Measurements from ENCODE around the gene FKBP5.
"Not testable (repeated sequence)": the region's sequence is repeated elsewhere in the genome, so short reads cannot be mapped to it uniquely, and the experiment has no call there.

Gene FKBP5

GRCh38 chr6:35713006-35713767, 24.5 kb upstream of the FKBP5 start:
- Histone ChIP-seq H3K27me3 (replicated peaks; ENCODE audit: control insufficient read depth, insufficient read depth, low read length, poor library complexity, severe bottlenecking) (no peaks in the 10 kb centered on the region), H3K9me3 (ENCODE audit: control insufficient read depth, low read length) (no peaks in the 10 kb centered on the region), H3K4me1 (ENCODE audit: control insufficient read depth, insufficient read depth, low read length, poor library complexity, severe bottlenecking) (peaks cover 8% of the 10 kb centered on the region), H3K36me3 (ENCODE audit: control insufficient read depth, insufficient read depth, low read length) (no peaks in the 10 kb centered on the region), H3K4me3 (ENCODE audit: insufficient read depth, low read depth, low read length, poor library complexity, severe bottlenecking) (no peak overlapping the region), H3K27ac (ENCODE audit: insufficient read depth, low read length, poor library complexity, severe bottlenecking) (no peak overlapping the region)
- no peak for DNase-seq

DNA sequence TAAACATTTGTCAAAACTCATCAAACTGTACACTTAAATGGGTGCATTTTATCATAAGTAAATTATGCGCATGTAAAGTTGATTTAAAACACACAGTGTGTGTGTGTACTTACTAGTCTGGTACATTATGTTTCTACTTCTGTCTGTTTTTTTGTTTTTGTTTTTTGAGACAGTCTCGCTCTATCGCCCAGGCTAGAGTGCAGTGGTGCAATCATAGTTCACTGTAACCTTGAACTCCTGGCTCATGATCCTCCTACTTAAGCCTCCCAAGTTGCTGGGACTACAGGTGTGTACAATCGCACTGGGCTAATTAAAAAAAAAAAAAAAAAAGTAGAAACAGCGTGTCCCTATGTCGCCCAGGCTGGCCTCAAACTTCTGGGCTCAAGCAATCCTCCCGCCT, 23.0 kb upstream of the FKBP5 start:
- no peaks in the 10 kb centered on the region for H3K27me3 ChIP-seq (replicated peaks; ENCODE audit: control insufficient read depth, insufficient read depth, low read length, poor library complexity, severe bottlenecking)
- H3K9me3 ChIP-seq (ENCODE audit: control insufficient read depth, low read length): no peaks in the 10 kb centered on the region
- H3K27ac ChIP-seq (ENCODE audit: insufficient read depth, low read length, poor library complexity, severe bottlenecking): no peak overlapping the region
- no peaks in the 10 kb centered on the region for H3K36me3 ChIP-seq (ENCODE audit: control insufficient read depth, insufficient read depth, low read length)
- H3K4me1 ChIP-seq (ENCODE audit: control insufficient read depth, insufficient read depth, low read length, poor library complexity, severe bottlenecking): no peaks in the 10 kb centered on the region
- no peak overlapping the region for H3K4me3 ChIP-seq (ENCODE audit: insufficient read depth, low read depth, low read length, poor library complexity, severe bottlenecking)
- DNase-seq: no peak

GRCh38 chr6:35710241-35710847, 21.6 kb upstream of the FKBP5 start:
- no peaks in the 10 kb centered on the region for H3K9me3 ChIP-seq (ENCODE audit: control insufficient read depth, low read length)
- no peak for DNase-seq

GRCh38 chr6:35708585-35708984, 19.9 kb upstream of the FKBP5 start:
- Histone ChIP-seq H3K36me3 (ENCODE audit: control insufficient read depth, insufficient read depth, low read length) (no peaks in the 10 kb centered on the region), H3K27me3 (replicated peaks; ENCODE audit: control insufficient read depth, insufficient read depth, low read length, poor library complexity, severe bottlenecking) (no peaks in the 10 kb centered on the region), H3K4me3 (ENCODE audit: insufficient read depth, low read depth, low read length, poor library complexity, severe bottlenecking) (no peak overlapping the region), H3K27ac (ENCODE audit: insufficient read depth, low read length, poor library complexity, severe bottlenecking) (no peak overlapping the region), H3K4me1 (ENCODE audit: control insufficient read depth, insufficient read depth, low read length, poor library complexity, severe bottlenecking) (no peaks in the 10 kb centered on the region), H3K9me3 (ENCODE audit: control insufficient read depth, low read length) (peaks cover under 1% of the 10 kb centered on the region)
- DNase-seq: no peak

More at GRCh38 chr6:35710241-35710847, 21.6 kb upstream of the FKBP5 start:
- Histone ChIP-seq H3K4me3 (ENCODE audit: insufficient read depth, low read depth, low read length, poor library complexity, severe bottlenecking) (no peak overlapping the region), H3K4me1 (ENCODE audit: control insufficient read depth, insufficient read depth, low read length, poor library complexity, severe bottlenecking) (no peaks in the 10 kb centered on the region), H3K27me3 (replicated peaks; ENCODE audit: control insufficient read depth, insufficient read depth, low read length, poor library complexity, severe bottlenecking) (no peaks in the 10 kb centered on the region), H3K27ac (ENCODE audit: insufficient read depth, low read length, poor library complexity, severe bottlenecking) (no peak overlapping the region), H3K36me3 (ENCODE audit: control insufficient read depth, insufficient read depth, low read length) (no peaks in the 10 kb centered on the region)

DNA sequence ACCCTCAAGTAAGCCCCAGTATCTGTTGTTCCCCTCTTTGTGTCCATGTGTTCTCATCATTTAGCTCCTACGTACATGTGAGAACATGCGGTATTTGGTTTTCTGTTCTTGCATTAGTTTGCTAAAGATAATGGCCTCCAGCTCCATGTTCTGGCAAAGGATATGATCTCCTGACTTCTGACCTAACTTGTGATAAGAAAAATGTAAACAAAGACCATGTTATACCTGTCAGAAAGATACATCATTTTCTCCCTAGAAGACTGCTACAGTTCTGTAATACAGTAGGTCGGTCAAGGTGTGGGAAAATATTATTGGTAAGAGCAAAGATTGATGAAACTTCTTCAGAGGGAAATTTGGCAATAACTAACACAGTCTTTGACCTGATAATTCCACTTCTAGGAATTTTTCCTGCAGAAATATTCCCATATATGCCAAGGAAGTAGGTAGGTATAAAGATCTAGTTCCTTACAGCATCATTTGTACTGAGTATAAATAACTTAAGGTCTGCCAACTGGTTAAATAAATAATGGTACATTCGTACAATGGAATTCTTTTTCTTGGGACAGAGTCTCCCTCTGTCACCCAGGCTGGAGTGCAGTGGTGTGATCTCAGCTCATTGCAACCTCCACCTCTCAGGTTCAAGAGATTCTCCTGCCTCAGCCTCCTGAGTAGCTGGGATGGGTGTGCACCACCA, 19.1 kb upstream of the FKBP5 start:
- no peak for DNase-seq
- H3K9me3 ChIP-seq (ENCODE audit: control insufficient read depth, low read length): peaks cover 3% of the 10 kb centered on the region

DNA sequence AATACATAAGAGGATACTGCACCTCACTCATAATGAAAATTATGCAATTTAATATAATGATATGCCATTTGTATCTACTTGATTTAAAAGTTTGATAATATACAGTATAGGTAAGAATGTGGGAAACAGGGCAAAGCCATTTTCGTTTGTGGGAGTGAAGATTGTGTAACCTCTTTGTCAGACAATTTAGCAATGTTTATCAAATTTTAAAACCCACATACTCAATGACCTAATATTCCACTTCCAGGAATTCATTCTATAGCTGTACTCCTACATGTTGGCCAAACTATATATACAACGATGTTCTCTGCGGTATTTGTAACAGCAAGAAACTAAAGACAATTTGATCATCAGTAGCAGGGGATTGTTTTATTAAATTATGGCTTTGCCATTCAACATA, 17.8 kb upstream of the FKBP5 start:
- no peak for DNase-seq
- Histone ChIP-seq H3K27me3 (replicated peaks; ENCODE audit: control insufficient read depth, insufficient read depth, low read length, poor library complexity, severe bottlenecking) (no peaks in the 10 kb centered on the region), H3K27ac (ENCODE audit: insufficient read depth, low read length, poor library complexity, severe bottlenecking) (no peak overlapping the region), H3K9me3 (ENCODE audit: control insufficient read depth, low read length) (peaks cover 3% of the 10 kb centered on the region), H3K36me3 (ENCODE audit: control insufficient read depth, insufficient read depth, low read length) (no peaks in the 10 kb centered on the region), H3K4me3 (ENCODE audit: insufficient read depth, low read depth, low read length, poor library complexity, severe bottlenecking) (no peak overlapping the region), H3K4me1 (ENCODE audit: control insufficient read depth, insufficient read depth, low read length, poor library complexity, severe bottlenecking) (no peaks in the 10 kb centered on the region)

More for the DNA sequence above, 19.1 kb upstream of the FKBP5 start:
- Histone ChIP-seq H3K36me3 (ENCODE audit: control insufficient read depth, insufficient read depth, low read length) (no peaks in the 10 kb centered on the region), H3K27ac (ENCODE audit: insufficient read depth, low read length, poor library complexity, severe bottlenecking) (no peak overlapping the region), H3K4me3 (ENCODE audit: insufficient read depth, low read depth, low read length, poor library complexity, severe bottlenecking) (no peak overlapping the region), H3K4me1 (ENCODE audit: control insufficient read depth, insufficient read depth, low read length, poor library complexity, severe bottlenecking) (no peaks in the 10 kb centered on the region), H3K27me3 (replicated peaks; ENCODE audit: control insufficient read depth, insufficient read depth, low read length, poor library complexity, severe bottlenecking) (no peaks in the 10 kb centered on the region)

GRCh38 chr6:35703554-35703953, 14.8 kb upstream of the FKBP5 start:
- no peak for DNase-seq
- H3K4me1 ChIP-seq (ENCODE audit: control insufficient read depth, insufficient read depth, low read length, poor library complexity, severe bottlenecking): no peaks in the 10 kb centered on the region

GRCh38 chr6:35698858-35699257, 10.1 kb upstream of the FKBP5 start:
- Histone ChIP-seq H3K27ac (ENCODE audit: insufficient read depth, low read length, poor library complexity, severe bottlenecking) (no peak overlapping the region), H3K27me3 (replicated peaks; ENCODE audit: control insufficient read depth, insufficient read depth, low read length, poor library complexity, severe bottlenecking) (no peaks in the 10 kb centered on the region), H3K9me3 (ENCODE audit: control insufficient read depth, low read length) (peaks cover 3% of the 10 kb centered on the region), H3K4me3 (ENCODE audit: insufficient read depth, low read depth, low read length, poor library complexity, severe bottlenecking) (no peak overlapping the region), H3K4me1 (ENCODE audit: control insufficient read depth, insufficient read depth, low read length, poor library complexity, severe bottlenecking) (no peaks in the 10 kb centered on the region), H3K36me3 (ENCODE audit: control insufficient read depth, insufficient read depth, low read length) (no peaks in the 10 kb centered on the region)
- no peak for DNase-seq

More at GRCh38 chr6:35703554-35703953, 14.8 kb upstream of the FKBP5 start:
- no peaks in the 10 kb centered on the region for H3K27me3 ChIP-seq (replicated peaks; ENCODE audit: control insufficient read depth, insufficient read depth, low read length, poor library complexity, severe bottlenecking)
- H3K36me3 ChIP-seq (ENCODE audit: control insufficient read depth, insufficient read depth, low read length): no peaks in the 10 kb centered on the region
- H3K9me3 ChIP-seq (ENCODE audit: control insufficient read depth, low read length): peaks cover 3% of the 10 kb centered on the region
- H3K27ac ChIP-seq (ENCODE audit: insufficient read depth, low read length, poor library complexity, severe bottlenecking): no peak overlapping the region
- H3K4me3 ChIP-seq (ENCODE audit: insufficient read depth, low read depth, low read length, poor library complexity, severe bottlenecking): no peak overlapping the region

DNA sequence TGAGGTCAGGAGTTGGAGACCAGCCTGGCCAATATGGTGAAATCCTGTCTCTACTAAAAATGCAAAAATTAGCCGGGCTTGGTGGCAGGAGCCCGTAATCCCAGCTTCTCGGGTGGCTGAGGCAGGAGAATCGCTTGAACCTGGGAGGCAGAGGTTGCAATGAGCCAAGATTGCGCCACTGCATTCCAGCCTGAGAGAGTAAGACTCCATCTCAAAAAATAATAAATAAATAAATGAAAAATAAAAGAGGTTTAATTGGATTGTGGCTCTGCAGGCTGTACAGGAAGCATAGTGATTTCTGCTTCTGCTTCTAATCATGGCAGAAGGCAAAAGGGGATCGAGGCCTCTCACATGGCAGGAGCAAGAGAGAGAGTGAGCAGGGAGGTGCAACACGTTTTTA, 9.7 kb upstream of the FKBP5 start:
- not testable (repeated sequence) for H3K4me3 ChIP-seq (ENCODE audit: insufficient read depth, low read depth, low read length, poor library complexity, severe bottlenecking); H3K36me3 ChIP-seq (ENCODE audit: control insufficient read depth, insufficient read depth, low read length); H3K27ac ChIP-seq (ENCODE audit: insufficient read depth, low read length, poor library complexity, severe bottlenecking); H3K9me3 ChIP-seq (ENCODE audit: control insufficient read depth, low read length); H3K27me3 ChIP-seq (replicated peaks; ENCODE audit: control insufficient read depth, insufficient read depth, low read length, poor library complexity, severe bottlenecking); H3K4me1 ChIP-seq (ENCODE audit: control insufficient read depth, insufficient read depth, low read length, poor library complexity, severe bottlenecking); DNase-seq

DNA sequence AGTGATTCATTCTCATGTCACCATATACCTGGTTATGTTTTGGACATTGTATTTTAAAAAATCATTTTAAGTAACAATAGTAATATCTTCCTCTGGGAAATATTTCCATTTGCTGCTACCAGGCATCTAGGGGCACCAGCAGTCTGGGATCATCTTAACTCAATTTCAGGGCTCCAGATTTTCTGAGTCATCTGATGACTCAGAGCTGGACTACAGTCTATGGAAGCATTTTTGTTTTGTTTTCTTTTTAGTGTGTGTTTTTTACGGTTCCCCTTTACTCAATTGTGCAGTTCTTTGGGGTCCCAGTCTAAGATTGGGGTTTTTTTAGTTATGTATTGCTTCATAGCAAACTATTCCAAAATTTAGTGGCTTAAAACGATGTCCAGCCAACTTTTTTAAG, 5.7 kb upstream of the FKBP5 start:
- no peak for DNase-seq

More for the DNA sequence above, 5.7 kb upstream of the FKBP5 start:
- no peak overlapping the region for H3K4me3 ChIP-seq (ENCODE audit: insufficient read depth, low read depth, low read length, poor library complexity, severe bottlenecking)
- no peaks in the 10 kb centered on the region for H3K36me3 ChIP-seq (ENCODE audit: control insufficient read depth, insufficient read depth, low read length)
- no peaks in the 10 kb centered on the region for H3K9me3 ChIP-seq (ENCODE audit: control insufficient read depth, low read length)
- H3K27me3 ChIP-seq (replicated peaks; ENCODE audit: control insufficient read depth, insufficient read depth, low read length, poor library complexity, severe bottlenecking): no peaks in the 10 kb centered on the region
- H3K27ac ChIP-seq (ENCODE audit: insufficient read depth, low read length, poor library complexity, severe bottlenecking): no peak overlapping the region
- H3K4me1 ChIP-seq (ENCODE audit: control insufficient read depth, insufficient read depth, low read length, poor library complexity, severe bottlenecking): no peaks in the 10 kb centered on the region

All from effector memory CD4-positive, alpha-beta T cell (primary cell).